HG02678 (cell line): ENCODE measurements around the gene AFF1.

Experiments
- ATAC-seq: cut with Tn5 transposase; IDR thresholded peaks from one replicate; pipeline ENCODE4 v1.9.1; 2021; ENCODE audit warnings: mild to moderate bottlenecking, moderate library complexity; ENCODE audit not compliant: unreplicated experiment

AFF1 gene

GRCh38 chr4:87188932-87189331 lies 254.1 kb downstream of the AFF1 start:
- no peak for ATAC-seq
